ENCODE results near the gene ANKRD39. TPM values are rescaled to one million over a fixed set of nuclear protein-coding genes. Genes with fewer than 3 reads are reported as not detected.

Gene ANKRD39
- total RNA-seq, 2 donors from 2014 or later, result 12.4 to 18.7 TPM

GRCh38 chr2:96869281-96869821, 11.5 kb upstream of the ANKRD39 start:
- H3K4me3 ChIP-seq, result peak overlapping the region; percentile 96
- H3K27me3 ChIP-seq, result no peaks in the 10 kb centered on the region
- intact Hi-C loops (cut with DNase I), result no loop called here
- peak overlapping the region; percentile 96 for H3K27ac ChIP-seq
- H3K9me3 ChIP-seq, result no peaks in the 10 kb centered on the region
- peak; percentile 67 for DNase-seq
- H3K4me1 ChIP-seq, result peaks cover 20% of the 10 kb centered on the region
- peaks cover 5% of the 10 kb centered on the region for H3K36me3 ChIP-seq
- peak; percentile 7 for TF ChIP-seq CTCF (IDR thresholded peaks at IDR 0.05)
- H3K9ac ChIP-seq (ENCODE audit: low read depth in 2 of 2, low read length in 2 of 2), result peak overlapping the region; percentile 71 to 90

- peak; percentile 86 for DNase-seq
- H3K27me3 ChIP-seq, result no peaks in the 10 kb centered on the region
- no peaks in the 10 kb centered on the region for H3K9me3 ChIP-seq
- peak overlapping the region; percentile 71 to 83 for H3K9ac ChIP-seq (ENCODE audit: low read depth in 2 of 2, low read length in 2 of 2)
- TF ChIP-seq CTCF (IDR thresholded peaks at IDR 0.05), result peak; percentile 58
- peak overlapping the region; percentile 96 for H3K4me3 ChIP-seq
- peaks cover 15% of the 10 kb centered on the region for H3K4me1 ChIP-seq
- intact Hi-C loops (cut with DNase I), result no loop called here
- peaks cover 5% of the 10 kb centered on the region for H3K36me3 ChIP-seq
- peak overlapping the region; percentile 96 for H3K27ac ChIP-seq
Observed at GRCh38 chr2:96868555-96869280, 10.9 kb upstream of the ANKRD39 start.

- intact Hi-C loops (cut with DNase I), result no loop called here
- Histone ChIP-seq H3K9ac (ENCODE audit: low read depth in 2 of 2, low read length in 2 of 2) (peak overlapping the region; percentile 71 to 83), H3K4me1 (peaks cover 14% of the 10 kb centered on the region), H3K9me3 (no peaks in the 10 kb centered on the region), H3K27me3 (no peaks in the 10 kb centered on the region), H3K27ac (peak overlapping the region; percentile 96), H3K36me3 (peaks cover 5% of the 10 kb centered on the region), H3K4me3 (peak overlapping the region; percentile 96)
- no peak for TF ChIP-seq CTCF (IDR thresholded peaks at IDR 0.05)
- DNase-seq, result no peak
Observed at GRCh38 chr2:96867756-96868554, 10.1 kb upstream of the ANKRD39 start.

GRCh38 chr2:96866986-96867755, 9.4 kb upstream of the ANKRD39 start:
- Histone ChIP-seq H3K4me3 (peak overlapping the region; percentile 96), H3K4me1 (peaks cover 14% of the 10 kb centered on the region), H3K36me3 (peaks cover 5% of the 10 kb centered on the region), H3K9me3 (no peaks in the 10 kb centered on the region), H3K9ac (ENCODE audit: low read depth in 2 of 2, low read length in 2 of 2) (peak overlapping the region; percentile 71 to 83), H3K27me3 (no peaks in the 10 kb centered on the region), H3K27ac (peak overlapping the region; percentile 96)
- no peak for TF ChIP-seq CTCF (IDR thresholded peaks at IDR 0.05)
- intact Hi-C loops (cut with DNase I), result no loop called here
- no peak for DNase-seq

GRCh38 chr2:96866586-96866985, 8.8 kb upstream of the ANKRD39 start:
- no peak for TF ChIP-seq CTCF (IDR thresholded peaks at IDR 0.05)
- intact Hi-C loops (cut with DNase I), result no loop called here
- Histone ChIP-seq H3K9me3 (no peaks in the 10 kb centered on the region), H3K4me3 (no peak overlapping the region), H3K4me1 (peaks cover 14% of the 10 kb centered on the region), H3K36me3 (peaks cover 5% of the 10 kb centered on the region), H3K27ac (no peak overlapping the region), H3K27me3 (no peaks in the 10 kb centered on the region), H3K9ac (ENCODE audit: low read depth in 2 of 2, low read length in 2 of 2) (no peak overlapping the region)
- no peak for DNase-seq

Data from colonic mucosa (tissue), 4 donors.